Neural cell (in vitro differentiated cells): ENCODE data around the gene ADAMTS16.

Experiments
- EP300 ChIP-seq: fragments of 450-650 bp; conservative IDR thresholded peaks from 2 replicates; pipeline ENCODE4 v1.6.1; 2014; ENCODE audit warnings: antibody characterized with exemption, mild to moderate bottlenecking, moderate library complexity; ENCODE audit not compliant: poor library complexity, severe bottlenecking
- POLR2AphosphoS5 ChIP-seq: IDR thresholded peaks from 2 replicates; pipeline ENCODE4 v1.6.1; 2012
- TAF1 ChIP-seq: IDR thresholded peaks from 2 replicates; pipeline ENCODE4 v1.6.1; 2012; ENCODE audit warnings: low read depth
- TF ChIP-seq, protein P1 (sequence below): fragments of 450-650 bp; IDR thresholded peaks from 2 replicates; pipeline ENCODE4 v1.5.1; 2014; ENCODE audit warnings: antibody characterized with exemption, mild to moderate bottlenecking, moderate library complexity; ENCODE audit not compliant: poor library complexity, severe bottlenecking

DNA sequence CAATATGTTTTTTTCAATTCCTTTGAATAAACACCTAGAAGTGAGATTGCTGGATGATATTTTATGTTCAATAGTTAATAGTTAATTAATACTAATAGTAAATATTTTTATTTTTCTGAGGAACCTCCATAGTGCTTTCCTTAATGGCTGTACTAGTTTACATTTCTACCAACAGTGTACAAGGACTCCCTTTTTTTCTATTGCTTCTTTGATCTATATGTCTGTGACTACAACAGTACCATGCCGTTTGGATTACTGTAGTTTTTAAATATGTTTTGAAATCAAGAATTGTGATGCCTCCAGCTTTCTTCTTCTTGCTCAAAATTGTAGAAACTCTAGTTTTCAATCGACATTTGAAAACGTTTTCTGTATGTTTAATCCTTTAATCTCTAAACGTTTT, 39.5 kb upstream of the ADAMTS16 start:
- TF ChIP-seq, protein P1, sequence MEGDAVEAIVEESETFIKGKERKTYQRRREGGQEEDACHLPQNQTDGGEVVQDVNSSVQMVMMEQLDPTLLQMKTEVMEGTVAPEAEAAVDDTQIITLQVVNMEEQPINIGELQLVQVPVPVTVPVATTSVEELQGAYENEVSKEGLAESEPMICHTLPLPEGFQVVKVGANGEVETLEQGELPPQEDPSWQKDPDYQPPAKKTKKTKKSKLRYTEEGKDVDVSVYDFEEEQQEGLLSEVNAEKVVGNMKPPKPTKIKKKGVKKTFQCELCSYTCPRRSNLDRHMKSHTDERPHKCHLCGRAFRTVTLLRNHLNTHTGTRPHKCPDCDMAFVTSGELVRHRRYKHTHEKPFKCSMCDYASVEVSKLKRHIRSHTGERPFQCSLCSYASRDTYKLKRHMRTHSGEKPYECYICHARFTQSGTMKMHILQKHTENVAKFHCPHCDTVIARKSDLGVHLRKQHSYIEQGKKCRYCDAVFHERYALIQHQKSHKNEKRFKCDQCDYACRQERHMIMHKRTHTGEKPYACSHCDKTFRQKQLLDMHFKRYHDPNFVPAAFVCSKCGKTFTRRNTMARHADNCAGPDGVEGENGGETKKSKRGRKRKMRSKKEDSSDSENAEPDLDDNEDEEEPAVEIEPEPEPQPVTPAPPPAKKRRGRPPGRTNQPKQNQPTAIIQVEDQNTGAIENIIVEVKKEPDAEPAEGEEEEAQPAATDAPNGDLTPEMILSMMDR = no peak
- no peak for TF ChIP-seq POLR2AphosphoS5
- no peak for TF ChIP-seq TAF1
- TF ChIP-seq EP300 = no peak
